Adrenal gland (tissue), 12 donors: ENCODE results near the gene HLA-C. TPM values are rescaled to one million over a fixed set of nuclear protein-coding genes. Genes with fewer than 3 reads are reported as not detected.

Experiments used
- DNase-seq, 7 donors: peaks; one replicate each; pipeline ENCODE4 v3.0.0-alpha.2; 2019 to 2020
- H3K27ac ChIP-seq, 5 donors: fragments of 200-600 bp; sonication (generic) in 4 of 5; 1 replicate in 3 of 5; 2 replicates in 2 of 5; pipeline versions ENCODE4 v1.5.1 to v1.8.0; 2016 to 2020; ENCODE audit warnings: mild to moderate bottlenecking in 1 of 5
- H3K27me3 ChIP-seq: fragments of 200-600 bp; 2 replicates; pipeline ENCODE4 v1.8.0; 2021
- H3K36me3 ChIP-seq, 2 donors: fragments of 200-600 bp; replicated peaks in 1 of 2; 1 replicate in 1 of 2; 2 replicates in 1 of 2; pipeline versions ENCODE4 v1.5.1 to v1.8.0; 2018 to 2022
- H3K4me1 ChIP-seq, 2 donors: fragments of 200-600 bp; replicated peaks in 1 of 2; 1 replicate in 1 of 2; 2 replicates in 1 of 2; pipeline versions ENCODE4 v1.5.1 to v1.8.0; 2018 to 2021
- H3K4me3 ChIP-seq, 4 donors: fragments of 200-600 bp; sonication (generic) in 3 of 4; one replicate each; pipeline ENCODE4 v1.5.1; 2016 to 2018
- H3K9me3 ChIP-seq, 3 donors: fragments of 200-600 bp; sonication (generic) in 1 of 3; replicated peaks in 1 of 3; 1 replicate in 2 of 3; 2 replicates in 1 of 3; pipeline versions ENCODE4 v1.5.1 to v1.8.0; 2016 to 2021
- POLR2A ChIP-seq, 2 donors: fragments of 450-650 bp; IDR thresholded peaks; one replicate each; pipeline ENCODE4 v1.6.1; 2017; ENCODE audit warnings: antibody characterized with exemption in 2 of 2, mild to moderate bottlenecking in 2 of 2, moderate library complexity in 1 of 2
- WGBS, 4 donors: extraction: QIAGEN DNeasy Blood & Tissue Kit in 2 of 4; methylation state at CpG; one replicate each; pipeline versions ENCODE4 v1.1.5 to v1.1.7; 2013 to 2017; 5-methylcytosine and 5-hydroxymethylcytosine counted together
- intact Hi-C, 2 donors: fragments of 100-400 bp; cut with DNase I; formaldehyde crosslinking; loops; one replicate each; pipeline versions ENCODE4 v1.14.1 to v1.15.0; 2022 to 2023
- polyA plus RNA-seq, 3 donors: library from polyadenylated mRNA; stranded (reverse); fragments of 200-250 nt in 2 of 3; fragments of 350-450 nt in 1 of 3; fragmentation: Illumina TruSeq in 1 of 3; extraction: RNeasy Lipid Tissue Mini Kit (QIAGEN cat#74804) in 1 of 3; gene quantifications; one replicate each; pipeline ENCODE4 v1.2.3, GENCODE V29; 2013 to 2014
- total RNA-seq, 9 donors: library from RNA; depleted of rRNA in 4 of 9; stranded (reverse); fragments of >200 nt in 4 of 9; fragments of 120-200 nt in 1 of 9; fragmentation: NEBNext Ultra II Directional in 1 of 9; extraction: Animal tissue kit (Norgen Biotek cat#: 25700) in 1 of 9; gene quantifications; one replicate each; pipeline versions ENCODE4 v1.1.0 to v1.2.4, GENCODE V29; 2013 to 2023
- TF ChIP-seq, protein P1 (sequence below), 6 experiments: fragments of 450-650 bp in 4 of 6; fragments of 200-600 bp in 2 of 6; sonication (generic) in 1 of 6; IDR thresholded peaks; 1 replicate in 5 of 6; 2 replicates in 1 of 6; pipeline versions ENCODE4 v1.5.1 to v1.8.0; 2016 to 2021; ENCODE audit warnings: antibody characterized with exemption in 6 of 6, mild to moderate bottlenecking in 2 of 6, moderate library complexity in 1 of 6
- donor health status: healthy with polysubstance abuse.
- donor health status: Bipolar disorder and iron deficiency.
- donor health status: DM: yes; HTN: yes; CAD: no.
- donor health status: DM: no; HTN: no; CAD: no.
- donor health status: DM: no; HTN: no; CAD: no.
- donor health status: DM: yes; HTN: yes; CAD: no.

HLA-C gene
- total and polyA plus RNA-seq, 12 donors: 157 to 1,851 (median 548) TPM

DNA sequence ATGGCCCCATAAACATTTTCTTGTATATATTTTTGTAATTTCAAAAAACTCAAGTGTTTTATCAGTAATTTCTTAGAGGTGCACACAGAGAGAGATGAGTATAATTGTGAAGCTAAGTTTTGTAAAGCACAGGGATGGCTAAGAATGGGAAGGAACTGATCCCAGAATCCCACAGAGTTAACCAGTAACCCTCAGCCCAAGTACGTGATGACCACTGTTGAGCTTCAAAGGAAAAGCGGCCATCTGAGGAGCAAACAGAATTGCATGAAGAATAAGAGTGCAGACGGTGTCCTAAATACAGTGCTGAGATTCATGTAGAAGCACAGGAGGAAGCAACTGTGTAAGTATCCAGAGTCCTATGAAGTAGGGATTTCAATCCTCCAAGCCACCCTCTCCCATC, 28.1 kb upstream of the HLA-C start:
- Histone ChIP-seq H3K36me3 (no peaks in the 10 kb centered on the region), H3K27me3 (peaks cover 4% of the 10 kb centered on the region), H3K4me1 (no peaks in the 10 kb centered on the region), H3K9me3 (no peaks in the 10 kb centered on the region), H3K27ac (no peak overlapping the region), H3K4me3 (no peak overlapping the region)
- DNase-seq: no peak
- WGBS, 4 donors: 49 to 78% (median 70%) methylated on average over 3 of the region's 3 CpGs
- intact Hi-C loops: no loop called here
- TF ChIP-seq, protein P1, sequence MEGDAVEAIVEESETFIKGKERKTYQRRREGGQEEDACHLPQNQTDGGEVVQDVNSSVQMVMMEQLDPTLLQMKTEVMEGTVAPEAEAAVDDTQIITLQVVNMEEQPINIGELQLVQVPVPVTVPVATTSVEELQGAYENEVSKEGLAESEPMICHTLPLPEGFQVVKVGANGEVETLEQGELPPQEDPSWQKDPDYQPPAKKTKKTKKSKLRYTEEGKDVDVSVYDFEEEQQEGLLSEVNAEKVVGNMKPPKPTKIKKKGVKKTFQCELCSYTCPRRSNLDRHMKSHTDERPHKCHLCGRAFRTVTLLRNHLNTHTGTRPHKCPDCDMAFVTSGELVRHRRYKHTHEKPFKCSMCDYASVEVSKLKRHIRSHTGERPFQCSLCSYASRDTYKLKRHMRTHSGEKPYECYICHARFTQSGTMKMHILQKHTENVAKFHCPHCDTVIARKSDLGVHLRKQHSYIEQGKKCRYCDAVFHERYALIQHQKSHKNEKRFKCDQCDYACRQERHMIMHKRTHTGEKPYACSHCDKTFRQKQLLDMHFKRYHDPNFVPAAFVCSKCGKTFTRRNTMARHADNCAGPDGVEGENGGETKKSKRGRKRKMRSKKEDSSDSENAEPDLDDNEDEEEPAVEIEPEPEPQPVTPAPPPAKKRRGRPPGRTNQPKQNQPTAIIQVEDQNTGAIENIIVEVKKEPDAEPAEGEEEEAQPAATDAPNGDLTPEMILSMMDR (IDR thresholded peaks at IDR 0.05): no peak

DNA sequence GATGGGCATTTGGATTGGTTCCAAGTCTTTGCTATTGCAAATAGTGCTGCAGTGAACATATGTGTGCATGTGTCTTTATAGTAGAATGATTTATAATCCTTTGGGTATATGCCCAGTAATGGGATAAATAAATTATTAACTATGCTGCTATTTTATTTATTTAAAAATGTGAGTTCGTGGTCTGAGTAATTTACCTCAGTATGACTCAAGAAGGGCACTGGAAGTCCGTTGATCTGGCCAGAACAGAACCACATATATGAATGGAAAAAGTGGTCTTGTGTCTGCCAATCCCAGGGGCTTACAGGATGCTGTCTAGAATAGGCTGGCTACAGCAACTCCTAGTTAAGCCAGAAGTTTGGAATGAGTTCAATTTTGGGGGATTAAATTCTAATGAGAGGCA, 27.6 kb upstream of the HLA-C start:
- TF ChIP-seq, protein P1 (IDR thresholded peaks at IDR 0.05): no peak
- no peak for TF ChIP-seq POLR2A (IDR thresholded peaks at IDR 0.05)
- no peak for DNase-seq
- 7 to 23% (median 19%) methylated on average over 2 of the region's 2 CpGs for WGBS, 4 donors

DNA sequence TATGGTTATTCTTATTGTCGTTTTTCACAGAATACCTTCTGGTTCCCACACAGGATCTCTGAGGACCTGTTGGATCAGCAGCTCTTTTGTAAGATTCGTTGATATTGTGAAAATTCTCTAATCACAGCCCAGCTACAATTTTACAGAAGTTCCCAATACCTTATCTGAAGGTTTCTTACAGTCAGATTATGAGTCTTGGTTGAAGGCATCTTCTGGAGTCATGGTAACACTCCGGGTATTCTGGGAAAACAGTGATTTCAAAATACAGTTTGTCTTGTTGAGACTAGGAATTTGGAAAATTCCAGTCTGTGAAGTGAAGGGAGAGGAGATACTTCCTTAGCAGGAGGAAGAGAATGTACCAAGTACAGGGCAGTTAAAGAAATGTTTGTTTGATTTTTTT, 22.2 kb upstream of the HLA-C start:
- DNase-seq: no peak
- intact Hi-C loops: no loop called here
- 47 to 59% (median 51%) methylated on average over 3 of the region's 3 CpGs for WGBS, 4 donors
- H3K27ac ChIP-seq: no peak overlapping the region
- H3K27me3 ChIP-seq: peaks cover 4% of the 10 kb centered on the region
- H3K9me3 ChIP-seq: no peaks in the 10 kb centered on the region
- no peak overlapping the region for H3K4me3 ChIP-seq
- no peaks in the 10 kb centered on the region for H3K36me3 ChIP-seq
- TF ChIP-seq POLR2A (IDR thresholded peaks at IDR 0.05): no peak
- TF ChIP-seq, protein P1 (IDR thresholded peaks at IDR 0.05): no peak
- H3K4me1 ChIP-seq: no peaks in the 10 kb centered on the region

More for the DNA sequence above, 27.6 kb upstream of the HLA-C start:
- Histone ChIP-seq H3K27me3 (peaks cover 4% of the 10 kb centered on the region), H3K27ac (no peak overlapping the region), H3K9me3 (no peaks in the 10 kb centered on the region), H3K36me3 (no peaks in the 10 kb centered on the region), H3K4me1 (no peaks in the 10 kb centered on the region), H3K4me3 (no peak overlapping the region)
- intact Hi-C loops: no loop called here

DNA sequence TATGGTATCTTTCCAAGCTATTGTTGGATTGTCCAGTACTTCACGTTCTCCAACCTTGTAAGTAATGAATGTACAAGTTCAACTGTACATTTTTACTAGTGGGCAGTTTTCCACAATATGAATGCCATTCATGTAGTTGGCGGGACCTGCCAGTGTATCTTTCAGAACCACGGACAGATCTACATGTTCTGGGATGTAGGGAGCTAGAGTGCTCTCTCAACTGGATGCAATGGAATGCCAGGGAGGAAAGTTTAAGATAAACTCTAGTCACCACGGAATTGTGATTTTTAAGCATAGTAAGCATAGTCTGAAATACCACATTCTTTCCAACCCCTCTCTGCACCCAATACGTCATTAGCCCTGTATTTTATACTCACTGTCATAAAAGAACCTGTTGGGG, 21.5 kb upstream of the HLA-C start:
- Histone ChIP-seq H3K9me3 (no peaks in the 10 kb centered on the region), H3K4me3 (no peak overlapping the region), H3K27ac (no peak overlapping the region), H3K27me3 (peaks cover 4% of the 10 kb centered on the region), H3K4me1 (no peaks in the 10 kb centered on the region), H3K36me3 (no peaks in the 10 kb centered on the region)
- 12 to 24% (median 19%) methylated on average over 5 of the region's 5 CpGs for WGBS, 4 donors
- intact Hi-C loops: no loop called here
- DNase-seq: no peak
- TF ChIP-seq, protein P1 (IDR thresholded peaks at IDR 0.05): no peak
- no peak for TF ChIP-seq POLR2A (IDR thresholded peaks at IDR 0.05)
